ENCODE data around the gene KCNJ9. TPM values are rescaled to one million over a fixed set of nuclear protein-coding genes. Genes with fewer than 3 reads are reported as not detected.

The KCNJ9 gene
- total RNA-seq, 2 donors from 2014 or later = 0.51 TPM; not detected in 1

DNA sequence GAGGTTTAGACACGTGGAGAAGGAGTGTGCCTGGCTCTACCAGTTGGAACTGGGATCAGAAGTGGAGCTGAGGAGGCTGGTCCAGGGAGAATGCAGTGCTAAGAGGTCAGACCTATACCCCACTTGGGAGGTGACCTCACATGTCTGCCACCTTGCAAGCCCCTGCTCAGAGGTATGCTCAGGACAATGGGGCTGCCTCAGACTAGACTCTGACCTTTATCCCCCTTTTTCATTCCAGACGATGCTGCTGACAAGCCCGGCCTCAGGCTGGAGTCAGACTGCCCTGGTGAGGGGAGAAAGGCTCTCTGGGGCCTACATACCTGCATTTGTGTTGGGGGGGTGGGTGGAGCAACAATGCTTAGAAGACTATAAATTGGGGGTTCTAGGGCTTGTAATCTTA is 16.6 kb upstream of the KCNJ9 start:
- no peaks in the 10 kb centered on the region for H3K9me3 ChIP-seq
- WGBS = 59% methylated on average over 3 of the region's 3 CpGs
- no peak overlapping the region for H3K4me3 ChIP-seq
- intact Hi-C loops (cut with DNase I) = no loop called here
- H3K27ac ChIP-seq = no peak overlapping the region
- no peaks in the 10 kb centered on the region for H3K27me3 ChIP-seq (replicated peaks; ENCODE audit: insufficient read depth)
- H3K4me1 ChIP-seq (replicated peaks) = no peaks in the 10 kb centered on the region
- no peak for DNase-seq (ENCODE audit: low spot score)
- TF ChIP-seq POLR2A (IDR thresholded peaks at IDR 0.05) (no peak), POLR2AphosphoS5 (IDR thresholded peaks at IDR 0.05) (no peak)
- TF ChIP-seq, protein P1, sequence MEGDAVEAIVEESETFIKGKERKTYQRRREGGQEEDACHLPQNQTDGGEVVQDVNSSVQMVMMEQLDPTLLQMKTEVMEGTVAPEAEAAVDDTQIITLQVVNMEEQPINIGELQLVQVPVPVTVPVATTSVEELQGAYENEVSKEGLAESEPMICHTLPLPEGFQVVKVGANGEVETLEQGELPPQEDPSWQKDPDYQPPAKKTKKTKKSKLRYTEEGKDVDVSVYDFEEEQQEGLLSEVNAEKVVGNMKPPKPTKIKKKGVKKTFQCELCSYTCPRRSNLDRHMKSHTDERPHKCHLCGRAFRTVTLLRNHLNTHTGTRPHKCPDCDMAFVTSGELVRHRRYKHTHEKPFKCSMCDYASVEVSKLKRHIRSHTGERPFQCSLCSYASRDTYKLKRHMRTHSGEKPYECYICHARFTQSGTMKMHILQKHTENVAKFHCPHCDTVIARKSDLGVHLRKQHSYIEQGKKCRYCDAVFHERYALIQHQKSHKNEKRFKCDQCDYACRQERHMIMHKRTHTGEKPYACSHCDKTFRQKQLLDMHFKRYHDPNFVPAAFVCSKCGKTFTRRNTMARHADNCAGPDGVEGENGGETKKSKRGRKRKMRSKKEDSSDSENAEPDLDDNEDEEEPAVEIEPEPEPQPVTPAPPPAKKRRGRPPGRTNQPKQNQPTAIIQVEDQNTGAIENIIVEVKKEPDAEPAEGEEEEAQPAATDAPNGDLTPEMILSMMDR (IDR thresholded peaks at IDR 0.05) = no peak
- no peaks in the 10 kb centered on the region for H3K36me3 ChIP-seq

DNA sequence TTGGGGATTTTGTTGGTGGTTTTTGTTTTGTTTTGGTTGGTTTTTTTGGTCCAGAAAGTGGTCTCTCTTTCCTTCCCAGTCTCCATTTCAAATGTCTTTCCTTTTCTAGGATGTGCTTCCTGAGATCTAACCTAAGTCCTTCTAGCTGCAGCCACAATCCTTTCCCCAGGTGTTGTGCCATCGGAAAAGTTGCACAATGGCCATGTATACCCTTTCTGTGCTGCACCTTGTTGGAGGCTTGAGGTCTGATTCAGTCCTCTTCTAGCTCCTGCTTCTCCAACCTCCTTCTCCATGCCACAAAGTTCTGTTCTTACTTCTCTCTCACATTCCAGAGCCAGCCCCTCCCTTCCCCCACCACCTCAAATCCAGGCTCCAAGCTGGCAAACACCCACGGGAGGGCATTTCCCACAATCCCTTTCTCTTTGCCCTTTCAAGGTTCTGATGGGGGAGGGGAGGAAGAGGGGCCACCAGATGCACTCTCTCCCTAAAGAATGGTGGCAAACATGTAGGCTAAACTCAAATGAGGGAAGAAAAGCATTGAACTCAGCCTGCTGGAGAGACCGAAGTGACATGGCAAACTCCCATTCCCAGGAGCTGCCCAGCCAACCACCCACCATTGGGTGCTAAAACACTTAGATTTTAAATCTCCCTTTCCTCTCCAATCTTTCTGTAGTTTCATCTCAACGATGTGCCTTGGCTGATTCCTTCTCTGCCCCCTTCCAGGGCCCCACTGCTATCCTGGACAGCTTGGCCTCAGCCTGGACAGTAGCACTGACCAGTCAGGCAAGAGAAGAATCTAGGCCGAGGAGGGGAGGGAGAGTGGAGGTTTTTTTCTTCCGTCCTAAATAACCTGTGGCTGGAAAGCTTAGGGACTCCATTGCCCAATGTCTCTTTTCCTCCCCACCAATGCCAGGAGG is 14.3 kb upstream of the KCNJ9 start:
- no peaks in the 10 kb centered on the region for H3K36me3 ChIP-seq
- no peak for DNase-seq (ENCODE audit: low spot score)
- H3K27me3 ChIP-seq (replicated peaks; ENCODE audit: insufficient read depth) = no peaks in the 10 kb centered on the region
- H3K4me1 ChIP-seq (replicated peaks) = peaks cover 6% of the 10 kb centered on the region
- intact Hi-C loops (cut with DNase I) = no loop called here
- H3K9me3 ChIP-seq = no peaks in the 10 kb centered on the region
- TF ChIP-seq, protein P1 (IDR thresholded peaks at IDR 0.05) = no peak
- TF ChIP-seq POLR2A (IDR thresholded peaks at IDR 0.05) (no peak), POLR2AphosphoS5 (IDR thresholded peaks at IDR 0.05) (no peak)
- 66% methylated on average over 6 of the region's 6 CpGs for WGBS
- H3K27ac ChIP-seq = no peak overlapping the region
- H3K4me3 ChIP-seq = no peak overlapping the region

DNA sequence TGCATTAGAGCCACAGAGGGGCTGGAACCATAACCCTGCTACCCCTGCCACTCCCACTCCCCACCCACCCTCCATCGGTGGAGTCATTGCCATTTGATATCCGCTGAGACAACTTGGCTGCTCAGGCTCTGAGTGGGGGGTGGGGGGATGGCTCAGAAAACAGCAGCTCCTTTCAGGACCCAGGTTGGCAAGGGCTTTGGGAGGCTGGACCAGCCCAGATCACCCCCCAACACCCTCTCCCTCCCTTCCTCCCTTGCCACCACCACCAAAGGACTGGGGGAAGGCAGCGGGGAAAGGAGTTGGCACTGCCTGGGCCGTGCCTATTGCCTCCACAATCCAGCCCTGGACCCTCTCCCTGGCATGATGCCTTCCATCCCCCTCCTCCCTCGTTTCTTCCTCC is 13.1 kb upstream of the KCNJ9 start:
- no peak for TF ChIP-seq POLR2AphosphoS5 (IDR thresholded peaks at IDR 0.05)
- Histone ChIP-seq H3K4me1 (replicated peaks) (peaks cover 6% of the 10 kb centered on the region), H3K4me3 (no peak overlapping the region), H3K27me3 (replicated peaks; ENCODE audit: insufficient read depth) (no peaks in the 10 kb centered on the region), H3K9me3 (no peaks in the 10 kb centered on the region), H3K27ac (no peak overlapping the region), H3K36me3 (no peaks in the 10 kb centered on the region)
- 67% methylated on average over 5 of the region's 5 CpGs for WGBS
- DNase-seq (ENCODE audit: low spot score) = no peak
- intact Hi-C loops (cut with DNase I) = no loop called here

DNA sequence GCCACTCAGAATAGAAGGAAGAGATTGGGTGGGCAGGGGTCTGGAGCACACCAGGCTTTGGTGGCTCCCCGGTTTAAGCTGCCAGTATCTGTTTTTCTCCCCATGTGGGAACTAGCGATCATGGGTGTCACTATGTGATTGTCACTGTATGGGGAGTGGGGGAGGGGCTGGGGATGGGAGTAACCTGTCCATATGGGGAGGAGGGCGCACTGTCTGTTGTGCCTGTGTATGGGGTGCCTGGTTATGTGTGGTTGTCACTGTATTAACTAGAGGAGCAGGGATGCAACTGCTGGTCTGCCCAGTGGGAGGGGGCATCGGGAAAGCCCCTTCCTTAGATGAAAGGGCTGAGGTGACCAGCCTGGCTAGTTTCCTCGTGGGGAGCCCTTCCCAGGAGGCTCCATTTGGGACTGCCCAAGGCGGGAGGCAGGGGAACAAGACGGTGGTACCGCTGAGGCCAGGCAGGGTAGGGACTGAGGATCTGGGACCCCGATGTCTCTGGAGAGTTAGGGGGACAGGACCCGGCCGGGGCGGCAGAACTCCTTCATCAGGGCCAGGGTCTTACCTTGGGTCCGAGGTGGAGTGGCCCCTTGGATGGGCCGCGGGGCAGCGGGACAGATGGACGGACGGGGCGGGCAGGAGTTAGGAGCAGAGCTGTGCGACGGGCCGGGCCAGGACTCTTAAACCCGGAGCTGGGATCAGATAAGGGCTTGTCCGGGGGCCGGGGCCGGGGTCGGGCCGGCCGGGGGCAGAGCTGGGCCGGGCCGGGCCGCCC is 11.7 kb upstream of the KCNJ9 start, which contains the start of gene KCNJ10:
TSS of gene KCNJ10 (minus strand) at position 701 of the 772 bp plus-strand sequence. CDS start 27,628 bp downstream, outside the sequence.
- Histone ChIP-seq H3K4me3 (peak within 1 kb of the TSS; percentile 31 to 36), H3K27ac (no peak within 1 kb of the TSS), H3K27me3 (replicated peaks; ENCODE audit: insufficient read depth) (no peaks in the 10 kb centered on the region), H3K9me3 (no peaks in the 10 kb centered on the region), H3K36me3 (no peaks in the 10 kb centered on the region), H3K4me1 (replicated peaks) (peaks cover 6% of the 10 kb centered on the region)
- TF ChIP-seq, protein P1 (IDR thresholded peaks at IDR 0.05) = no peak
- no peak for TF ChIP-seq POLR2AphosphoS5 (IDR thresholded peaks at IDR 0.05)
- TF ChIP-seq POLR2A (IDR thresholded peaks at IDR 0.05) = no peak
- intact Hi-C loops (cut with DNase I) = no loop called here
- no peak for DNase-seq (ENCODE audit: low spot score)
- WGBS = 16% methylated on average over 23 of the region's 32 CpGs
